ENCODE measurements around the gene LPCAT2.

LPCAT2 gene

DNA sequence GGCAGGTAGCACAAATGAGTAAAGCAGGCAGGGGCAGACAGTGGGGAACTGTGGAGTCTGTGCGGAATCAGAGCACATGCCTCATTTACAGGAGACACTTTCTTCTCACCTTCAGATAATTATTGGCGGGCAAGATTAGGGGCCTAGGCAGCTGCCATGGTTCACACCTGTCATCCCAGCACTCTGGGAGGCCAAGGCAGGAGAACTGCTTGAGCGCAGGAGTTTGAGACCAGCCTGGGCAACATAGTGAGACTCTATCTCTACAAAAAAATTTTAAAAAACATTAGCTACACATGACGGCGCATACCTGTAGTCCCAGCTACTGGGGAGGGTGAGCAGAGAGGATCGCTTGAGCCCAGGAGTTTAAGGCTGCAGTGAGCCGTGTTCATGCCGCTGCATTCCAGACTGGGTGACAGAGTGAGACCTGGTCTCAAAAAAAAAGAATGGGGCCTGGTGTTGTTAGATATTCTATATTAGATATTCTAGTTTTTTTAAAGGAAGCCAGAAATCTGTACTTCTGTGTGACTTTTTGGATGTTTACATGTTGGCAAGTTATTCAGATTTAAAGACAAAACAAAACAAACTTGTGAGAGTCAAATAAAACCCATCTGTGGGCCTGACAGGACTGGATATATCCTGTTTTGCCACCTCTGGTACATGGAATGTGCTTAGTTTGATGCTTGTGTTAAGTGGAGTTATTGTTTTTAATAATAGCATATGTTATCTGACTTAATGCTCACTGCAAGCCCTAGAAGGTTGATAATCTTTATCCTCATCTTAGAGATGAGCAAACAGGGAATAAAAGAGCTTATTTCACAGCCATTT is 4.9 kb upstream of the LPCAT2 start:
- no peak for DNase-seq (ENCODE audit: low spot score)

DNA sequence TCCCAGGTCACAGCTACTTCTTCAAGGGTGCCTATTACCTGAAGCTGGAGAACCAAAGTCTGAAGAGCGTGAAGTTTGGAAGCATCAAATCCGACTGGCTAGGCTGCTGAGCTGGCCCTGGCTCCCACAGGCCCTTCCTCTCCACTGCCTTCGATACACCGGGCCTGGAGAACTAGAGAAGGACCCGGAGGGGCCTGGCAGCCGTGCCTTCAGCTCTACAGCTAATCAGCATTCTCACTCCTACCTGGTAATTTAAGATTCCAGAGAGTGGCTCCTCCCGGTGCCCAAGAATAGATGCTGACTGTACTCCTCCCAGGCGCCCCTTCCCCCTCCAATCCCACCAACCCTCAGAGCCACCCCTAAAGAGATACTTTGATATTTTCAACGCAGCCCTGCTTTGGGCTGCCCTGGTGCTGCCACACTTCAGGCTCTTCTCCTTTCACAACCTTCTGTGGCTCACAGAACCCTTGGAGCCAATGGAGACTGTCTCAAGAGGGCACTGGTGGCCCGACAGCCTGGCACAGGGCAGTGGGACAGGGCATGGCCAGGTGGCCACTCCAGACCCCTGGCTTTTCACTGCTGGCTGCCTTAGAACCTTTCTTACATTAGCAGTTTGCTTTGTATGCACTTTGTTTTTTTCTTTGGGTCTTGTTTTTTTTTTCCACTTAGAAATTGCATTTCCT is 3.4 kb upstream of the LPCAT2 start:
- DNase-seq (ENCODE audit: low spot score), result no peak

DNA sequence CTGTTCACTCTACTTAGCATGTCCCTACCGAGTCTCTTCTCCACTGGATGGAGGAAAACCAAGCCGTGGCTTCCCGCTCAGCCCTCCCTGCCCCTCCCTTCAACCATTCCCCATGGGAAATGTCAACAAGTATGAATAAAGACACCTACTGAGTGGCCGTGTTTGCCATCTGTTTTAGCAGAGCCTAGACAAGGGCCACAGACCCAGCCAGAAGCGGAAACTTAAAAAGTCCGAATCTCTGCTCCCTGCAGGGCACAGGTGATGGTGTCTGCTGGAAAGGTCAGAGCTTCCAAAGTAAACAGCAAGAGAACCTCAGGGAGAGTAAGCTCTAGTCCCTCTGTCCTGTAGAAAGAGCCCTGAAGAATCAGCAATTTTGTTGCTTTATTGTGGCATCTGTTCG is 2.8 kb upstream of the LPCAT2 start:
- no peak for DNase-seq (ENCODE audit: low spot score)

DNA sequence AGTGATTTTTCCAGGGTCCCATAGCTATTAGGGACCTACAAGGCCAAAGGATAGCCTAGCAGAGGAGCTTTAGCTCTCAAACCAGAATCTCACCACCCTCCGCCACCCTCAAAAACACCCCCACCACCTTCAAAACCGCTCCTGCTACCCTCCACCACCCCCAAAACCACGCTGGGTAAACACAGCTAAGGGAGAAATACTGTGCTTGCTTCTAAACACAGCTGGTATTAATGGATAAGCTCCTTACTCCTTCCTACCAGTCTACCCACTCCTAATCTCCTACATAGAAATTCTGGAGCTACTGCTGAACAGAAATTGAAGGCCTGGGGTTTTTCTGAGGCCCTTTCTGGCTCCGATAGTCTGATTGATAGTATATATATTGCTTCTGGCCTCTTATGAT is 2.2 kb upstream of the LPCAT2 start:
- DNase-seq (ENCODE audit: low spot score), result no peak

DNA sequence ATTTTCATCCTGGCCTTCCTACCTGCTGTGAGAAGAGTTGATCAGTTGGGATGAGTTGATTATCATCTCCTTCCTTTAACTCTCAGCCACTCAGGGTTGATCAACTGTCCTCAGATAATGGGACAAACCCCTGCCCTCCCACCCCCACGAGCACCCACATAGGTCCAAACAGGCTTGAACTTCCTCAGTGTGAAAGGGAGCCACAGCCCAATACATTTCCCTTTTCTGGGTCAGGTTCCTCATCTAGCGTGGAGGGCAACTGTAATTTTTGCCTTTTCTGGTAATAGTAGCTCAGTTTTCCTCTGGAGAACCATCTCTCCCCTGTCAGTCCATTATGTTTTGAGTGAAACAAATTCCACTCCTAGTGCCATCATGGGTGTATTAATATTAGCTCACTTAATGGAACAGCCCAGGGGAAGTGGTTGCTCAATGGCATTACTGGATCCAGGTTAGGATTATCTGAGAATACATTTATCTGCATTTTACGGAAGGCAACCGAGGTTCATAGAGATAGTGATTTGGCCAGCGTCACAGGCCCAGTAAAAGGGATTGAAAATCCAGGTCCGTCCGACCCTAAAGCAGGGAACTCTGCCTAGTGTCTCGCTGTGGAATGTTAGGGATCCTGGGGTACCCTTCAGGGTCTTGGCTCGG is 476 bp upstream of the LPCAT2 start:
- DNase-seq (ENCODE audit: low spot score), result no peak

DNA sequence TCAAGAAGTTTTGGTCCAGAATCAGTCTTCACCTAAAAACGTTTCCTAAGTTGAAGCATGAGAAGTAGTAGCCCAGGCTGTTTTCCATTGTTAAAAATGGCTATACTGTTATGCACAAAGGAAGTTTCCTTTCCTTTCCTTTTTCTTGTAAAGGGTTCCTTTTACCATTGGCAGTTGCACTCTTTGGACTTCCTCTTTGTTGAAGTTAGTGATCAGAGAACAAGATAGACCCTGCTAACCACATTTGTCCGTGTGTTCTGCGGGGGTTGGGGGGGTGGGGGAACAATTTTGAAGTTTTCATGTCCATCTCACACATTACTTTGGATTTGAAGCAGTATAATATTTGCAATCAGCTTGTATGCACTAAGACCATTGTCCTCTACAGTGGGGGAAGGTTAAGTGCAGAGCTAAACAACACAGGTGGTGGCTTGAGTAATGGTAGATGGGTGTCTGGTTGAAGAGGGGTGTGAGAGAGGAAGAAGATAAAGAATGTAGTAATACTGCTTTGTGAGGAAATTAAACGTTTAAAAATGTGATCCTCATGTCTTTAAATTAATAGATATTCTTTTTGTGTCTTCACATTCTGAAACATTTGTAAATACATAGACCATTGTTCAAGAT is 1.4 kb downstream of the LPCAT2 start:
- no peak for DNase-seq (ENCODE audit: low spot score)

DNA sequence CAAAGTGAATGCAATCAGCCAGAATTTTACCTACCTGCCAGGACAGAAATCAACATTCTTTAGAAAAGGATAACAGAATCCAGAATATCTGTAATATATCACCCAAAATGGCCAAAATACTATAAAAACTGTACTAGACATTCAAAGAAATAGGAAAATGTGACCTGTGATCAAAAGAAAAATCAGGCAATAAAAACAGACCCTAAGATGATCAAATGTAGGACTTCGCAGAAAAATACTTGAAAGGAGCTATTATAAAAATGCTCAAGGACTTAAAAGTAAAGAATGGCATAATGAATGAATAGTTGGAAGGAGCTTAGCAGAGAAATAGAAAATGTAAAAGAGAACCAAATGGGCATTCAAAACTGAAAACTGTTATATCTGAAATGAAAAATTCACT is 4.1 kb downstream of the LPCAT2 start:
- no peak for DNase-seq (ENCODE audit: low spot score)

DNA sequence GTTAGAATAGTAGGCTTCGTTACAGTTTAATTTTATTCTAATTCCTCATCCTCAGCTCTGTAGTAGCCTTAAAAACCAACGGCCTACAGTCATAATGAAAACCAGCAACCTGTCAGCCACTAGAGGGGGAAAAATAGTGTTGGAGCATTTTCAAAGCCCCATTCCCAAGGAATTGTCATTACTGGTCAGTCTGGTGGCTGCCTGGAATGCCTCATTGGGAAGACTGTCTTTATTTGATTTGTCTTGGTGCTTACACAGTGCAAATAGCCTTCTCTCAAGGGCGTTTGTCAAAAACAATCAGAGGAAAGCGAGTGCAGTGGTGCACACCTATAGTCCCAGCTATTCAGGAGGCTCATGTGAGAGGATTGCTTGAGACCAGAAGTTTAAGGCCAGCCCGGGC is 4.7 kb downstream of the LPCAT2 start:
- no peak for DNase-seq (ENCODE audit: low spot score)

DNA sequence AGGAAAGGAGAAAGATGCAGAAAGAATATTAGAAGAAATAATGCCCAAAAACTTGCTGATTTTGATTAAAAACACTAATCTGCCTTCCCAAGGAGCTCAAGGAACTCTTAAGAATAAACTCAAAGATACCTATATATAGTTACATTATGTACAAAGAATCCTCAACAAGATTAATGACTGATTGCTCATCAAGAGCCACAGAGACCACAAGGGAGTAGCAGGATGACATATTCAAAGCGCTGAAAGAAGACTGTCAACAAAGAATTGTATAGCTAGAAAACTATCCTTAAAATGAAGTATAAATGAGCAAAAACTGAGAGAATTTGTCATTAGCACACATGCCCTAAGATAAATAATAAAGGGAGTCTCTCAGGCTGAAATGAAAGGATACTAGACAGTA is 6.2 kb downstream of the LPCAT2 start:
- no peak for DNase-seq (ENCODE audit: low spot score)

DNA sequence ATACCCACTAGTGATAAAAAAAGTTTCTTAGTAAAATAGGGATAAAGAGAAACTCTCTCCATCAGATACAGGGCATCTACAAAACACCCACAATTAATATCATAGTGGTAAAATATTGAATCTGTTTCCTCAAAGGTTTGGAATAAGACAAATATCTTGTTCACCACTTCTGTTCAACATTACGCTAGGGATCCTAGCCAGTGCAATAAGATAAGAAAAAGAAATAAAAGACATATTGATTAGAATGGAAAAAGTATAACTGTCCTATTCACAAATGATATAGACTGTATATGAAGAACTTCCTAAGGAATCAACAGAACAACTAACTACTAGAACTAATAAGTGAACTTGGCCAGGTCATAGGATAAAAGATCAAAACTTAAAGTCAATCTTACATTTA is 12.9 kb downstream of the LPCAT2 start:
- DNase-seq (ENCODE audit: low spot score), result no peak

DNA sequence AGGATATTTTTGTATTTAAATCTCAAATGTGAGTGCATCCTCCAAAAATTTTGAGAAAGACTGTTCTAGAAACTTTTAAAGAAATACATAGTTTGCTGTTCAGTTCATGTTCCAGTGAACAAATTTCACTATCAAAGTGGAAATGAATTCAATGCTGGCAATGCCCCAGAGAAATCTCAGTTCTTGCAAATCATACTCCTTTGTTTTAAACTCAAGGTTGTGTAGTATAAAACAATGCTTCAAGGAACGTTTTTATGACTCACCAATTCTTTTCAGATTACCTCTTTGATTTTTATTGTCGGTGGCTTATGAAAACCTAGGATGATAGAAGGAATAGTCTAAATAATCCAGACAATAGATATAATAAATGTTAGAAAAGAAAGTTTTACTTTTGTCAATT is 17.6 kb downstream of the LPCAT2 start:
- no peak for DNase-seq (ENCODE audit: low spot score)

DNA sequence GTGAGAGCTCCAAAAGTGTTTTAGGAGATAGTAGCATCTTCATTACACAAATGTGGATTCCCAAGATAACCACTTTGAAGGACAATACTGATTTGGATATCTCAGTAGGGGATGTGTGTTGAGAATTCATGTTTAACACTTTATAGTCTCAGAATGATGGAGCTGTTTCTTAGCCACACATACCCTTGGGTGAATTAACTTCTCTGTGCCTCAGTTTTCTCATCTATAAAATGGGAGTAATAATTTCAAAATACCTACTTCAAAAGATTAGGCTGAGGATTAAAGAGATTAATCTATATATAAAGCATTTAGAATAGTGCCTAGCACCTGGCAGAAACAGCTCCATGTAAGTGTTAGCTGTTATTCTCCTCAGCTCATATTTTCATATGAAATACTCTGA is 19.0 kb downstream of the LPCAT2 start:
- DNase-seq (ENCODE audit: low spot score), result no peak

DNA sequence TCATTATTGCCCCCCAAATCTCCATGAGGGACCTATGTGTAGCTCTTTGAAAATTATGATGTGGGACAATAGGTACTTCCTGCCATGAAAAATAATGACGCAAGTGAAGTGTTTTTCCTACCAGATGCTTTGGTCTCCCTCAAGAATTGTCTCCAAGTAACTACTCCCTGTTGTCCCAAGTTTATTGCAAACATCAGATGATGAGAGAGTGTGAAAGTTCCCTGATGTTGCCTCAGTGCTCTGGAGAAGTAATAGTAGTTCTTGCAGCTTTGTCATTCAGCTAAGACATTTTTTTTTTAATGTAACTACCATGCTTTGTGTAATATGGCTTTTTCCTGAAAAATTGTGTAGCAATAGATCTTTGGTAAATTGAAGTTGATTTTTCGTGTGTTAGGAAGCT is 20.1 kb downstream of the LPCAT2 start:
- no peak for DNase-seq (ENCODE audit: low spot score)

DNA sequence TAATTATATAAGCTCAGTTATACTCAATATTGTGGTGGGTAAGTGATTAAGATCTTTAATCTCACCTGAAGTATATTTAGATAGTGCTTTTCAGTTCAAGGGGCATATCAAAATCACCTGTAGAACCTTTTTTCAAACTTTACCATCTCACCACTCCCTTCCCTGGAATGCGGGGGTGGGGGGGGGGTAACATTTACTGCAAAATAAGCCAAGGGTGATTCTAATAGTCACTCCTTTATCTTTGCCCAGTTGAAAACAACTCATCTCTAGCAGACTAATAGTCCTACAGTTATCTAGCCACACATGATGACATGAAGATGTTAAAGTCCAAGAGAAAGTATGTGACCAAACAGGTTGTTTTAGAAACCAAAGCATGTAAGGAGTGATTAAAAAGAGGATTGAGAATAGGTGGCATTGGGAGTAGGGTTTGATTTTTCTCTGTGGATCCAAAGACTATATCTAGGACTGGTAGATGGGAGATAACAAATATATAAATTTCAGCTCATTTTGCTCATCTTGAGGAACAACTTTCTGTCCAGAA is 21.5 kb downstream of the LPCAT2 start:
- no peak for DNase-seq (ENCODE audit: low spot score)

DNA sequence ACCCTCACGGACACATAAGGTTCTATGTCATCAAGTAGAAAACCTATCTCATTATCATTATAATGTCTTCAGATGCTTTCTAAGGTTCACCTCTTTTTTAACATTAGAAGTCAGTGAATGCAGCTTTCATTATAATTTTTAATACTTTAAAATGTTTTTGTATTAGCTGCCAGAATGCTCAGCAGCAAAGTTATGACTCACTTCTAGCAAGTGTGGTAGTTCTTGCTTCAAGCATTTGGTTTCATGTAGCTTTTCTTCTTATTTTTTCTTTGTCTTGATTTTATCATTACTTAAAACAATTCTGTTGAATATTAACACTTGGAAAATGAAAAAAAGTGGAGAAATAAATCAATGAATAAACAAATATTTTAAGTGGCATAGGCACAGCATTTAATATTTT is 23.4 kb downstream of the LPCAT2 start:
- no peak for DNase-seq (ENCODE audit: low spot score)

DNA sequence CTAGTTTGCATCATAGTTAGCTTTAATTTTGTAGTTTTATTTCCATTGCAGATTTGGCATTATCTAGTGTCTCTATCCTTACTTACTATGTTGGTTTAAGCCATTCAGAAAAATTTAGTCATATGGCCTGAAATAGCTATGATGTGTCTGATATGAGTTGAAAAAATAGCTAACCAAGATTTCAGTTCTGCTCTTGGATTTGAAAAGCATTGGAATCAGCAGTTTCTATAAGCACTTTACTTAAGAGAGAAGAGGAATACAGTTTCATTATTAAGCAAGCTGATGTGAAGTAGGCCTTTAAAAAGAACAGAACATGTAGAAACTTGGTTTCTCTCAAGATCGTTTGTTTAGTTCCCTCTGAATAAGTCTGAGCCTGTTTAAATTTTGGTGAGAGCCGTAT is 25.9 kb downstream of the LPCAT2 start:
- DNase-seq (ENCODE audit: low spot score), result no peak

DNA sequence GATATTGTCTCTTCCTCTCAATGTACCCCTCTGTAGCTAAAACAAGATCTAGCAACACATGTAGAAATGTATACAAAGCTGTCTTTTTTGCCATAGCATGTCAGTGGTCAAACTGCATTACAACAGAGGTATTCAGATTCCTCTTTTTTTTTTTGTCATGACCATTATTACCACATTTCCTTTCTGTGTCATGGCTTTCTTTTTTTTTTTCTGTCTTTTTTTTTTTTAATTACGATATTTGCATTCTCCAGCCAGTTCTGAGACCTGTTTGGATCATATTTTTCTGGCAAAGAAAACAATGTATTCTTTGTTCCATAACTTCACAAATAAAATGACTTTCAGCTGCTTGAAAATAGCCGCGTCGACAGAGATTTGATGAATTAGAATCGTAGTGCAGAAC is 30.2 kb downstream of the LPCAT2 start:
- DNase-seq (ENCODE audit: low spot score), result no peak

DNA sequence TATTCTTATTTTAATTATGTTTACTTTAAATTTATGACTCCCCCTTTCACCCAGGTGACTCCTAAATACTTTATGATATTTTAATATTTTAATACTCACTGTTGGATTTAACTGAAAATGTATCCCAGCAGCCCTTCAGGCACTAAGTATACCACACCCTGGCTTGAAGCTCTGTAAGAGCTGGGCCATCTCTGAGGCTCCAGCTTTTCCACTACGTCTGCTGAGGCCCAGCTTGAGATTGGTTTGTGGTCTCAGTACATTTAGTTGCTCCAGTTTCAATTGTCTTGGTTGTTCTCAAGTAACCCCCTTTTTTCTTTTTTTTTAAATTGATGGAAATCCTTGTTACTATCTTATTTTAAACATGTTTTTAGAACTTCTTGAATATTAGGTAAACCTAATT is 30.6 kb downstream of the LPCAT2 start:
- no peak for DNase-seq (ENCODE audit: low spot score)

DNA sequence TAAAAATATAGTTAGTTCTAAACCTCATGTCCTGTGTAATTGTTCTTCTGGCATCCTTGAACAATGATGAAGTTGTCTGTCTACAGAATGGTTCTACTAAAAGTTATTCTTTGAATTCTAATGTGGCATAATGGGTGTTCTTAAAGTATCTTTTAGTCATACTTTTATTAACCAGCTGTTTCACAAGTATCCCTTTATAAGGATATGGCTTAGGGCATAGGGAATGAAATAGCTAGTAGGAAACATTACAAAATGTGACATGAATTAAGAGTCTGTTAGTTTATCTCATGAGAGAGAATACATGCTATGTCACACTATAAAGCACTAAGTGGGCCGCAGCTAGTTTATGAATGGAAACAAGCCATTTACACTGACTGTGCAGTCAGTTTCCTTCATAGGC is 31.3 kb downstream of the LPCAT2 start:
- no peak for DNase-seq (ENCODE audit: low spot score)

DNA sequence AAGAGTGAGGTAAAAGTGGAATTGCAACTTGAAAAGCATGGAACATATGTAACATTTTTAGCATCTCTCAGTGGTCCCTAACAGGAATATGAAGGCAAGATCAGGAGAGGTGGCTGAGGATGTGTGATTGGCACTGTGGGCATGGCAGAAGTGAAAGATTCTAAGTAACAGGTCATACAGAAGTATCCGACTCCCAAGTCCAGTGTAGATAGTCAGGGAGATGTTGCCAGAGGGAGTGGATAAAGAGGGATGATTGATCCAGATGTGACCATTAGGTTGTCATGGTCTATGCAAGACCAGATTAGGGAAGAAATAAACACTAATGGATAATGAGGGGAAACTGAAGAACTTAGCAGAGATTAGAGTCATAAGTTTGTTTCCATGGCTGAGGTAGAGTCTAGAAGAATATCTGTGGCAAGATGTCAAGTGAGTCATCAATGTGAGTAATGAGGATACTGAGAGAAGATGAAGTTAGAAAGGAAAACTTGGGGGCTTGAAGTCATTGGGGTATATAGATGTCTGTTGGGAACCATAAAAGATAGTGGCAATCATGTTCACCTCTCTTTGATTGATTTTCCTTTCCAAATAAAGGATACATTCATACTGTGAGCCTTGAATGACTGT is 33.7 kb downstream of the LPCAT2 start:
- DNase-seq (ENCODE audit: low spot score), result no peak

DNA sequence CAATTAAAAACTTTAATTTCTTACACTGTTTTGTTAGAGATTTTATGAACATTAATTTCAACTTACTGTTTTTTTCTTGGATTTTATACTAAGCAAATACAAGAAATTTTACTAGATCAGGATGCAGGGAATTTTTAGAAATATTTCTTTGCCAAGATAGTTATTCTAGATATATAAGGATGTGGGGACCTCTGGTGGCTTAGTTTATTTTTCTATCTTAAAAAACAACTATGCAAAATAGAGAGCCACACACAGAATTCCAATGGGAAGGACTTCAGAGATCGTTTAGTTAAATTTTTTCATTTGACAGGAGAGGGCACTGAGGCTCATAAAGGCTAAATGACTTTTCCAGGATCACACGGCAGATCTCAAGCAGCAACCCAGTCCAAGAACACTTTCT is 34.6 kb downstream of the LPCAT2 start:
- DNase-seq (ENCODE audit: low spot score), result no peak

DNA sequence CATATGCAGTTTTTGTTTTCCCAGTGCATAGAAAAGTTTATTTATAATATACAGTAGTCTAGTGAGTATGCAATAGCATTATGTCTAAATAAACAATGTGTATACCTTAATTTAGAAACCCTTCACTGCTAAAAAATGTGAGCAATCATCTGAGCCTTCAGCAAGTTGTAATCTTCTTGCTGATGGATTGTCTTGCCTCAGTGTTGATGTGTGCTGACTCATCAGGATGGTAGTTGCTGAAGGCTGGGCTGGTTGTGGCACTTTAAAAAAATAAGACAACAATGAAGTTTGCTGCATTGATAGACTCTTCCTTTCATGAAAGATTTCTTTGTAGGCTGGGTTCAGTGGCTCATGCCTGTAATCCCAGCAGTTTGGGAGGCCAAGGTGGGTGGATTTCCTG is 43.7 kb downstream of the LPCAT2 start:
- DNase-seq (ENCODE audit: low spot score), result no peak
